Lower leg skin (tissue), 3 donors: Measurements from ENCODE around the gene FOXP1.

Experiments used
- CTCF ChIP-seq, 3 donors: fragments of 450-650 bp; IDR thresholded peaks; one replicate each; pipeline ENCODE4 v1.5.1; 2016; ENCODE audit warnings: antibody characterized with exemption in 3 of 3, mild to moderate bottlenecking in 3 of 3, moderate library complexity in 2 of 3
- POLR2A ChIP-seq, 2 donors: fragments of 450-650 bp; IDR thresholded peaks; one replicate each; pipeline ENCODE4 v1.6.1; 2016 to 2017; ENCODE audit warnings: antibody characterized with exemption in 2 of 2, mild to moderate bottlenecking in 1 of 2, moderate library complexity in 1 of 2

GRCh38 chr3:71183549-71183948 is 400.0 kb downstream of the FOXP1 start:
- TF ChIP-seq CTCF (IDR thresholded peaks at IDR 0.05): no peak
- no peak for TF ChIP-seq POLR2A (IDR thresholded peaks at IDR 0.05)
